Trophoblast cell (in vitro differentiated cells and primary cell): ENCODE results near the gene CTSE.

Experiments used
- DNase-seq, 2 donors: peaks; one replicate each; pipeline ENCODE4 v3.0.0-alpha.2; 2016
- H2AFZ ChIP-seq: 2 replicates; pipeline ENCODE4 v1.6.1; 2013; ENCODE audit warnings: low read length, moderate library complexity, mild to moderate bottlenecking; ENCODE audit not compliant: insufficient read depth, poor library complexity
- H2AK5ac ChIP-seq: 2 replicates; pipeline ENCODE4 v1.6.1; 2013; ENCODE audit warnings: mild to moderate bottlenecking, low read length
- H2BK120ac ChIP-seq: 2 replicates; pipeline ENCODE4 v1.6.1; 2013; ENCODE audit warnings: low read length, mild to moderate bottlenecking, moderate library complexity; ENCODE audit not compliant: insufficient read depth, poor library complexity
- H2BK12ac ChIP-seq: 2 replicates; pipeline ENCODE4 v1.6.1; 2013; ENCODE audit warnings: mild to moderate bottlenecking, low read length, moderate library complexity
- H2BK5ac ChIP-seq: 2 replicates; pipeline ENCODE4 v1.6.1; 2013; ENCODE audit warnings: low read length, low read depth, moderate library complexity, mild to moderate bottlenecking; ENCODE audit not compliant: poor library complexity
- H3K14ac ChIP-seq: 2 replicates; pipeline ENCODE4 v1.6.1; 2013; ENCODE audit warnings: mild to moderate bottlenecking, low read length
- H3K18ac ChIP-seq: 2 replicates; pipeline ENCODE4 v1.6.1; 2013; ENCODE audit warnings: mild to moderate bottlenecking, low read length
- H3K23ac ChIP-seq: 2 replicates; pipeline ENCODE4 v1.6.1; 2013; ENCODE audit warnings: low read length
- H3K27ac ChIP-seq: 2 replicates; pipeline ENCODE4 v1.5.1; 2013; ENCODE audit warnings: low read depth, mild to moderate bottlenecking, inconsistent platforms, low read length, moderate library complexity
- H3K27me3 ChIP-seq: 2 replicates; pipeline ENCODE4 v1.6.1; 2013; ENCODE audit warnings: inconsistent platforms, mild to moderate bottlenecking, low read length, moderate library complexity; ENCODE audit not compliant: insufficient read depth
- H3K36me3 ChIP-seq, 2 experiments: 1 replicate in 1 of 2; 2 replicates in 1 of 2; pipeline ENCODE4 v1.6.1; 2013; ENCODE audit warnings: low read length in 2 of 2, mild to moderate bottlenecking in 2 of 2, moderate library complexity in 1 of 2; ENCODE audit not compliant: insufficient read depth in 2 of 2, control insufficient read depth in 1 of 2
- H3K4ac ChIP-seq: 2 replicates; pipeline ENCODE4 v1.6.1; 2013; ENCODE audit warnings: low read depth, mild to moderate bottlenecking, low read length, moderate library complexity
- H3K4me1 ChIP-seq, 2 experiments: 1 replicate in 1 of 2; 2 replicates in 1 of 2; pipeline ENCODE4 v1.6.1; 2013; ENCODE audit warnings: low read length in 2 of 2, mild to moderate bottlenecking in 2 of 2, moderate library complexity in 1 of 2; ENCODE audit not compliant: insufficient read depth in 2 of 2, control insufficient read depth in 1 of 2
- H3K4me2 ChIP-seq: 2 replicates; pipeline ENCODE4 v1.6.1; 2013; ENCODE audit warnings: inconsistent platforms, mild to moderate bottlenecking, low read length, moderate library complexity
- H3K4me3 ChIP-seq: 2 replicates; pipeline ENCODE4 v1.5.1; 2013; ENCODE audit warnings: mild to moderate bottlenecking, low read depth, low read length, inconsistent platforms
- H3K79me1 ChIP-seq: one replicate; pipeline ENCODE4 v1.6.1; 2013; ENCODE audit warnings: low read length
- H3K79me2 ChIP-seq: 2 replicates; pipeline ENCODE4 v1.6.1; 2013; ENCODE audit warnings: low read length, mild to moderate bottlenecking; ENCODE audit not compliant: control insufficient read depth, insufficient read depth, poor library complexity
- H3K9ac ChIP-seq: 2 replicates; pipeline ENCODE4 v1.6.1; 2013; ENCODE audit warnings: mild to moderate bottlenecking, low read length
- H3K9me3 ChIP-seq: 2 replicates; pipeline ENCODE4 v1.6.1; 2013; ENCODE audit warnings: low read depth, mild to moderate bottlenecking, control low read depth, inconsistent platforms, low read length; ENCODE audit not compliant: insufficient read depth
- H4K12ac ChIP-seq: 2 replicates; pipeline ENCODE4 v1.6.1; 2013; ENCODE audit warnings: low read depth, mild to moderate bottlenecking, low read length, moderate library complexity
- H4K8ac ChIP-seq: 2 replicates; pipeline ENCODE4 v1.6.1; 2013; ENCODE audit warnings: low read depth, mild to moderate bottlenecking, low read length, moderate library complexity
- H4K91ac ChIP-seq: one replicate; pipeline ENCODE4 v1.6.1; 2013; ENCODE audit warnings: low read depth, mild to moderate bottlenecking, low read length, moderate library complexity
- WGBS: extraction: QIAGEN DNeasy Blood & Tissue Kit; methylation state at CpG from one replicate; pipeline ENCODE4 v1.1.7; 2013; ENCODE audit warnings: missing lambda C conversion rate; ENCODE audit not compliant: insufficient read length, insufficient coverage; ENCODE audit errors: extremely low coverage; 5-methylcytosine and 5-hydroxymethylcytosine counted together

CTSE gene

GRCh38 chr1:206040328-206040727, 16.6 kb upstream of the CTSE start:
- H3K9me3 ChIP-seq, result no peaks in the 10 kb centered on the region
- H3K36me3 ChIP-seq, result no peaks in the 10 kb centered on the region
- no peak overlapping the region for H2BK5ac ChIP-seq
- H3K18ac ChIP-seq, result no peak overlapping the region
- no peaks in the 10 kb centered on the region for H3K4me1 ChIP-seq
- H4K12ac ChIP-seq, result no peak overlapping the region
- no peak overlapping the region for H3K4me3 ChIP-seq
- no peaks in the 10 kb centered on the region for H3K27me3 ChIP-seq
- no peak overlapping the region for H3K4me2 ChIP-seq
- H3K79me1 ChIP-seq, result no peaks in the 10 kb centered on the region
- no peak overlapping the region for H4K91ac ChIP-seq
- no peak overlapping the region for H3K9ac ChIP-seq
- no CpG with 5 or more reads among the region's 5 CpGs for WGBS
- no peak overlapping the region for H3K14ac ChIP-seq
- H3K27ac ChIP-seq, result no peak overlapping the region
- no peak for DNase-seq
- no peak overlapping the region for H3K4ac ChIP-seq
- no peak overlapping the region for H2BK12ac ChIP-seq
- no peak overlapping the region for H2BK120ac ChIP-seq
- H2AK5ac ChIP-seq, result no peak overlapping the region
- no peak overlapping the region for H4K8ac ChIP-seq
- H3K79me2 ChIP-seq, result no peaks in the 10 kb centered on the region
- H3K23ac ChIP-seq, result no peak overlapping the region
- H2AFZ ChIP-seq, result no peak overlapping the region

DNA sequence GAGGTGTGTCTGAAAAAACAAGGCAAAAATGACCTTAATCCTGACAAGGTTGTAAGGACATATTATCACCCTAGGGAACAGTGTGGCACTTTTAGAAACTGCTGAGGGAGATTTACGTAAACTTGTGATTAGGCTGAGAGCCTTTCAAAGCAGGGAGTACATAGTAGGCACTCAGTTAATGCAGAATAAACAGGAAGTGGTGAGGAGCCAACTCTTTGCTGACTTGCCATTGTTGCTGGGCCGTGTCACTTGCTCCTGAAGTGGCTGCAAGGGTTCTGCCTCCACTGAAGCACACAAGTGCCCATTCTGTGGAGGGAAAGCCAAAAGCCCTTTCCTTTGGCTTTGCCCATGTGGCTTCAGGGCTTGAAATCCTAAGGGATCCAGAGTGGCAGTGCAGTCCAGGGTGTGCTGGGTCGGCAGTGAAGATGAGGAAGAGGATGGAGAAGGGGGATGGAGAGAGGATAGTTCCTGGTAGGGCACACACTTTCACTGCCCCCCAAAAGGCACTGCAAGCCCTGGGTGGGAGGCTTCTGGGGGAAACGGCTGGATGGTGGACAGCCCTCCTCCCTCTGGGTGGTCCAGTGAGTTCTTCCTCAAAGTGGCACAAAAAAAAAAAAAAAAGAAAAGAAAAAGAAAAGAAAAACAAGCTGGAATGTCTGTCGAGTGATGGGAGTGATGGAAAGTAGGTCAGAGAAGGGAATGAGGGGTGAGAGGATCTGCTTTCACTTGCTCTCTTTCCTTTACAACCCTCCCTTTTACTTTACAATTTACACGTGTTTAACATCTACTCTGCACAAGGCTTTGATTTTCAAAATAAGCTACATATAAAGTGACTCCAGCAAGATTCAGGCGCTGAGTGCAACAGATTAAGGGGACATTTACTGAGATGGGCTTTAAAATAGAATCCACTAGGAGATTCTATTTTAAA, 15.6 kb upstream of the CTSE start:
- no peaks in the 10 kb centered on the region for H3K4me1 ChIP-seq
- no peak overlapping the region for H3K4me3 ChIP-seq
- H3K27me3 ChIP-seq, result no peaks in the 10 kb centered on the region
- H3K9me3 ChIP-seq, result no peaks in the 10 kb centered on the region
- no peak overlapping the region for H4K8ac ChIP-seq
- H3K4ac ChIP-seq, result no peak overlapping the region
- no CpG with 5 or more reads among the region's 7 CpGs for WGBS
- no peak overlapping the region for H2AK5ac ChIP-seq
- no peak overlapping the region for H3K18ac ChIP-seq
- H3K9ac ChIP-seq, result no peak overlapping the region
- no peaks in the 10 kb centered on the region for H3K79me1 ChIP-seq
- no peak for DNase-seq
- no peak overlapping the region for H2AFZ ChIP-seq
- no peaks in the 10 kb centered on the region for H3K79me2 ChIP-seq
- H2BK120ac ChIP-seq, result no peak overlapping the region
- no peak overlapping the region for H3K4me2 ChIP-seq
- H3K27ac ChIP-seq, result no peak overlapping the region
- H2BK5ac ChIP-seq, result no peak overlapping the region
- H2BK12ac ChIP-seq, result no peak overlapping the region
- no peak overlapping the region for H3K14ac ChIP-seq
- no peaks in the 10 kb centered on the region for H3K36me3 ChIP-seq
- H4K91ac ChIP-seq, result peak overlapping the region; percentile 13
- no peak overlapping the region for H3K23ac ChIP-seq
- no peak overlapping the region for H4K12ac ChIP-seq

- no peaks in the 10 kb centered on the region for H3K4me1 ChIP-seq
- no peak overlapping the region for H2AK5ac ChIP-seq
- no peak for DNase-seq
- no peak overlapping the region for H3K4me3 ChIP-seq
- H3K79me1 ChIP-seq, result no peaks in the 10 kb centered on the region
- H3K18ac ChIP-seq, result no peak overlapping the region
- no peak overlapping the region for H2AFZ ChIP-seq
- no peak overlapping the region for H2BK12ac ChIP-seq
- H4K8ac ChIP-seq, result no peak overlapping the region
- H4K91ac ChIP-seq, result no peak overlapping the region
- no peak overlapping the region for H2BK5ac ChIP-seq
- H3K79me2 ChIP-seq, result no peaks in the 10 kb centered on the region
- no peaks in the 10 kb centered on the region for H3K36me3 ChIP-seq
- no CpG with 5 or more reads among the region's 9 CpGs for WGBS
- H3K9ac ChIP-seq, result no peak overlapping the region
- no peak overlapping the region for H3K4ac ChIP-seq
- no peak overlapping the region for H3K4me2 ChIP-seq
- no peak overlapping the region for H2BK120ac ChIP-seq
- no peak overlapping the region for H4K12ac ChIP-seq
- no peaks in the 10 kb centered on the region for H3K27me3 ChIP-seq
- no peak overlapping the region for H3K23ac ChIP-seq
- peaks cover 2% of the 10 kb centered on the region for H3K9me3 ChIP-seq
- no peak overlapping the region for H3K14ac ChIP-seq
- no peak overlapping the region for H3K27ac ChIP-seq
Observed at GRCh38 chr1:206037581-206037980, 13.9 kb upstream of the CTSE start.

DNA sequence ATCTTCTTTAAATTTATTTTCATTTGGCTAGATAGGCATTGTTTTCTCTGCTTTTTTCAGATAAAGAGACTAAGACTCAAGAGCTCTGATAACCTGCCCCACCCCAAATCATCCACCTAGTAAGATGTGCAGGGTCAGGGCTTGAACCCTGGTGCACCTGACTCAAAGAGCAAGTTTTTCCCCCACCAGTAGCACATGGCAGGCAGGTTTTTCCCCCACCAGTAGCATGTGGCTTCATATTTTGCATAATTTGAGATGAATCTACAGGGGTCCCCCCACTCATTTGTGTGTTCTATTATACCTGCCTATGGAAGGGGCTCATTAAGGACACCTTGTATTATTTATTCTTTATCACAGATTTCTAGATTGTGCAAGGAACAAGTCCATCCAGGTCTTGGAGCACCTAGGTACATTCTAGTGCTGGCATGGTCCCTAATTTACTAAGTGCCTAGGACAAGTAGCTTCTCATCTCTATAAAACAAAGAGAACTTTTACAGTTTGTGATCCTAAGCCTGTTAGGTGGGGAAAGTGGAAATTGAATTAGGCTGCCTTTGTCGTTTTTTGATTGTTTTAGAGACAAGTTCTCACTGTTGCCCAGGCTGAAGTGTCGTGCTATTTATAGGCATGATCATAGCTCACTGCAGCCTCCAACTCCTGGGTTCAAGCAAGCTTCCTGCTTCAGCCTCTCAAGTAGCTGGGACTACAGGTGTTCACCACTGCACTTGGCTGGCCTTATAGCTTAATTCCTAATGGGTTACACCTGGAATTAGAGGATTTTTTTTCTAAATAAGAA, 13.2 kb upstream of the CTSE start:
- Histone ChIP-seq H3K79me2 (no peaks in the 10 kb centered on the region), H2AFZ (no peak overlapping the region), H3K9me3 (peaks cover 2% of the 10 kb centered on the region), H3K4me1 (no peaks in the 10 kb centered on the region), H2BK120ac (no peak overlapping the region), H3K27me3 (no peaks in the 10 kb centered on the region), H3K36me3 (no peaks in the 10 kb centered on the region), H4K12ac (no peak overlapping the region), H4K91ac (no peak overlapping the region), H3K23ac (no peak overlapping the region), H4K8ac (no peak overlapping the region), H3K4ac (no peak overlapping the region), H2AK5ac (no peak overlapping the region), H3K4me3 (no peak overlapping the region), H2BK5ac (no peak overlapping the region), H3K4me2 (no peak overlapping the region), H3K9ac (no peak overlapping the region), H3K14ac (no peak overlapping the region), H3K18ac (no peak overlapping the region), H2BK12ac (no peak overlapping the region), H3K27ac (no peak overlapping the region), H3K79me1 (no peaks in the 10 kb centered on the region)
- no CpG with 5 or more reads among the region's 2 CpGs for WGBS
- DNase-seq, result no peak
